Fibroblast of lung (primary cell): Measurements from ENCODE around the gene DNAJC1. TPM values are rescaled to one million over a fixed set of nuclear protein-coding genes. Genes with fewer than 3 reads are reported as not detected.
"Not testable (repeated sequence)": the region's sequence is repeated elsewhere in the genome, so short reads cannot be mapped to it uniquely, and the experiment has no call there.

Source experiments
- DNase-seq, 2 donors: peaks; one replicate each; pipeline versions ENCODE4 v3.0.0 to v3.0.0-alpha.2; 2010; ENCODE audit warnings: low read depth in 2 of 2
- H2AFZ ChIP-seq: 2 replicates; pipeline ENCODE4 v1.5.1; 2012; ENCODE audit warnings: low read length, control low read depth, inconsistent platforms
- H3K27ac ChIP-seq: 2 replicates; pipeline ENCODE4 v1.5.1; 2011; ENCODE audit warnings: low read length, control low read depth; ENCODE audit not compliant: insufficient read depth
- H3K27me3 ChIP-seq: 2 replicates; pipeline ENCODE4 v1.5.1; 2011; ENCODE audit warnings: mild to moderate bottlenecking, low read length; ENCODE audit not compliant: control insufficient read depth, insufficient read depth
- H3K36me3 ChIP-seq: 2 replicates; pipeline ENCODE4 v1.5.1; 2011; ENCODE audit warnings: low read length; ENCODE audit not compliant: control insufficient read depth, insufficient read depth
- H3K4me1 ChIP-seq: 2 replicates; pipeline ENCODE4 v1.5.1; 2011; ENCODE audit warnings: low read length; ENCODE audit not compliant: control insufficient read depth, insufficient read depth; ENCODE audit errors: extremely low read depth
- H3K4me2 ChIP-seq: 2 replicates; pipeline ENCODE4 v1.5.1; 2011; ENCODE audit warnings: low read length, control low read depth; ENCODE audit not compliant: insufficient read depth; ENCODE audit errors: extremely low read depth
- H3K4me3 ChIP-seq, 4 experiments: fragments of 200-600 bp in 1 of 4; sonication (generic) in 1 of 4; replicated peaks in 1 of 4; 2 replicates each; pipeline ENCODE4 v1.5.1; 2011 to 2016; ENCODE audit warnings: low read length in 4 of 4, low read depth in 3 of 4, mild to moderate bottlenecking in 3 of 4, control low read depth in 2 of 4, inconsistent platforms in 1 of 4, mixed read lengths in 1 of 4; ENCODE audit not compliant: insufficient read depth in 1 of 4; ENCODE audit errors: control extremely low read depth in 1 of 4
- H3K79me2 ChIP-seq: 2 replicates; pipeline ENCODE4 v1.5.1; 2012; ENCODE audit warnings: mild to moderate bottlenecking, low read length, inconsistent platforms; ENCODE audit not compliant: control insufficient read depth, insufficient read depth
- H3K9ac ChIP-seq: 2 replicates; pipeline ENCODE4 v1.5.1; 2011; ENCODE audit warnings: mild to moderate bottlenecking, low read length, control low read depth; ENCODE audit not compliant: insufficient read depth
- H3K9me3 ChIP-seq: 2 replicates; pipeline ENCODE4 v1.5.1; 2012; ENCODE audit warnings: low read depth, low read length; ENCODE audit not compliant: control insufficient read depth, insufficient read depth
- H4K20me1 ChIP-seq: 2 replicates; pipeline ENCODE4 v1.5.1; 2011; ENCODE audit warnings: low read length; ENCODE audit not compliant: control insufficient read depth, insufficient read depth; ENCODE audit errors: extremely low read depth
- EZH2 ChIP-seq: IDR thresholded peaks from 2 replicates; pipeline ENCODE4 v1.5.1; 2012; ENCODE audit warnings: low read length, control low read depth, mild to moderate bottlenecking; ENCODE audit errors: missing control alignments
- polyA plus RNA-seq, 2 donors: library from polyadenylated mRNA; depleted of rRNA in 1 of 2; stranded (reverse) in 1 of 2; unstranded in 1 of 2; fragments of >200 nt; gene quantifications; 2 replicates each; pipeline ENCODE4 v1.2.1, GENCODE V29; 2011 to 2012; ENCODE audit warnings: missing spikeins in 1 of 2
- total RNA-seq: library from RNA; depleted of rRNA; stranded (reverse); fragments of >200 nt; gene quantifications from 2 replicates; pipeline ENCODE4 v1.2.1, GENCODE V29; 2014
- TF ChIP-seq, protein P1 (sequence below), 2 donors: IDR thresholded peaks in 1 of 2; conservative IDR thresholded peaks in 1 of 2; 1 replicate in 1 of 2; 2 replicates in 1 of 2; pipeline ENCODE4 v1.5.1; 2011 to 2012; ENCODE audit warnings: low read length in 2 of 2, control low read depth in 1 of 2, inconsistent platforms in 1 of 2, low read depth in 1 of 2, mild to moderate bottlenecking in 1 of 2

The DNAJC1 gene
- total and polyA plus RNA-seq, 2 donors (not counting 1 experiment from before 2014, with no cell fraction given): 27.7 to 46.2 TPM

DNA sequence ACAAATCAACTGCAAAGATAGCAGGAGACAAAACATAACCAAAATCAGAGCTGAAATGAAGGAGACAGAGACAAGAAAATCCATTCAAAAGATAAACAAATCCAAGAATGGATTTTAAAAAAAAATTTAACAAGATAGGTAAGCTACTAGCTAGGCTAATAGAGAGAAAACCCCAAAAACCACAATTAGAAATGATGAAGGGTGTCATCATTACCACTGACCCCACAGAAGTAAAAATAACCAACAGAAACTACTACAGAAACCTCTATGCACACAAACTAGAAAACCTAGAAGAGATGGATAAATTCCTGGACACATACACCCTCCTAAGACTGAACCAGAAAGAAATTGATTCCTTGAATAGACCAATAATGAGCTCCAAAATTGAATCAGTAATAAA, 117.6 kb downstream of the DNAJC1 start:
- Histone ChIP-seq H3K27ac (no peak overlapping the region), H3K4me2 (no peak overlapping the region), H4K20me1 (no peaks in the 10 kb centered on the region), H3K4me3 (no peak overlapping the region), H3K36me3 (no peaks in the 10 kb centered on the region), H3K9me3 (no peaks in the 10 kb centered on the region), H3K4me1 (no peaks in the 10 kb centered on the region), H3K9ac (no peak overlapping the region), H2AFZ (no peak overlapping the region), H3K27me3 (no peaks in the 10 kb centered on the region), H3K79me2 (no peaks in the 10 kb centered on the region)
- no peak for DNase-seq
- no peak for TF ChIP-seq EZH2
- TF ChIP-seq, protein P1, sequence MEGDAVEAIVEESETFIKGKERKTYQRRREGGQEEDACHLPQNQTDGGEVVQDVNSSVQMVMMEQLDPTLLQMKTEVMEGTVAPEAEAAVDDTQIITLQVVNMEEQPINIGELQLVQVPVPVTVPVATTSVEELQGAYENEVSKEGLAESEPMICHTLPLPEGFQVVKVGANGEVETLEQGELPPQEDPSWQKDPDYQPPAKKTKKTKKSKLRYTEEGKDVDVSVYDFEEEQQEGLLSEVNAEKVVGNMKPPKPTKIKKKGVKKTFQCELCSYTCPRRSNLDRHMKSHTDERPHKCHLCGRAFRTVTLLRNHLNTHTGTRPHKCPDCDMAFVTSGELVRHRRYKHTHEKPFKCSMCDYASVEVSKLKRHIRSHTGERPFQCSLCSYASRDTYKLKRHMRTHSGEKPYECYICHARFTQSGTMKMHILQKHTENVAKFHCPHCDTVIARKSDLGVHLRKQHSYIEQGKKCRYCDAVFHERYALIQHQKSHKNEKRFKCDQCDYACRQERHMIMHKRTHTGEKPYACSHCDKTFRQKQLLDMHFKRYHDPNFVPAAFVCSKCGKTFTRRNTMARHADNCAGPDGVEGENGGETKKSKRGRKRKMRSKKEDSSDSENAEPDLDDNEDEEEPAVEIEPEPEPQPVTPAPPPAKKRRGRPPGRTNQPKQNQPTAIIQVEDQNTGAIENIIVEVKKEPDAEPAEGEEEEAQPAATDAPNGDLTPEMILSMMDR (conservative IDR thresholded peaks at IDR 0.05 in 1 of 2, IDR thresholded peaks at IDR 0.05 in 1 of 2; ENCODE audit: low read depth in 1 of 2, low read length in 2 of 2): no peak

DNA sequence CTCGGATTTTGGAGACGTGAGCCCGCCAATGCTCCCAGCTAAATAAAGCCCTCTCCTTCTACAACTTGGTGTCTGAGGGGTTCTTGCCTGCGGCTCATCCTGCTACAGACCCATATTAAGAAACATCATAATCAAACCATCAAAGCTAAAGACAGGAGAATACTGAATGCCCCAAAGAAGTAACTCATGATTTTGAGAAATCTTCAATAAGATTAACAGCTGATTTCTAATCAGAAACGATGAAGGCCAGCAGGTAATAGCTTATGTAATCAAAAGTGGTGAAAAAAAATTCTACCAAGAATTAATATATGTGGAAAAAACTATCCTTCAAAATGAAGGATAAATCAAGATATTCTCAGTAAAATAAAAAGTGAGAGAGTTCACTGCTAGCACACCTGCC, 130.3 kb downstream of the DNAJC1 start:
- DNase-seq: no peak
- Histone ChIP-seq H3K27ac (no peak overlapping the region), H3K4me3 (no peak overlapping the region), H3K9ac (no peak overlapping the region), H3K4me1 (no peaks in the 10 kb centered on the region), H3K4me2 (no peak overlapping the region), H2AFZ (no peak overlapping the region), H3K27me3 (no peaks in the 10 kb centered on the region), H3K79me2 (no peaks in the 10 kb centered on the region), H3K9me3 (no peaks in the 10 kb centered on the region), H3K36me3 (no peaks in the 10 kb centered on the region), H4K20me1 (no peaks in the 10 kb centered on the region)
- no peak for TF ChIP-seq EZH2
- TF ChIP-seq, protein P1 (conservative IDR thresholded peaks at IDR 0.05 in 1 of 2, IDR thresholded peaks at IDR 0.05 in 1 of 2; ENCODE audit: low read depth in 1 of 2, low read length in 2 of 2): no peak

DNA sequence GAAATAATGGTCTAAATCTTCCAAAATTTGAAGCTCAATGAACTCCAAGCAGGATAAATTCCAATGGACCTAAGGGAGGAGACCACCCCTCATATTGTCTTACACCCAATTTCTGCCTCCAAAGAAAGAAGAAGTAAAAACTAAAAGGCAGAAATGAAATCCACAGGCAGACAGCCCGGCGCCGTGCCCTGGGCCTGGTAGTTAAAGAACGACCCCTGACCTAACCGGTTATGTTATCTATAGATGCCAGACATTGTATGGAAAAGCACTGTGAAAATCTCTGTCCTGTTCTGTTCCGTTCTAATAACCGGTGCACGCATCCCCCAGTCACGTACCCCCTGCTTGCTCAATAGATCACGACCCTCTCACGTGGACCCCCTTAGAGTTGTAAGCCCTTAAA, 130.8 kb downstream of the DNAJC1 start:
- not testable (repeated sequence) for H4K20me1 ChIP-seq, H3K9me3 ChIP-seq, H2AFZ ChIP-seq, H3K36me3 ChIP-seq, H3K4me2 ChIP-seq, DNase-seq, H3K4me1 ChIP-seq, H3K4me3 ChIP-seq, H3K27ac ChIP-seq, H3K9ac ChIP-seq, H3K27me3 ChIP-seq, H3K79me2 ChIP-seq

DNA sequence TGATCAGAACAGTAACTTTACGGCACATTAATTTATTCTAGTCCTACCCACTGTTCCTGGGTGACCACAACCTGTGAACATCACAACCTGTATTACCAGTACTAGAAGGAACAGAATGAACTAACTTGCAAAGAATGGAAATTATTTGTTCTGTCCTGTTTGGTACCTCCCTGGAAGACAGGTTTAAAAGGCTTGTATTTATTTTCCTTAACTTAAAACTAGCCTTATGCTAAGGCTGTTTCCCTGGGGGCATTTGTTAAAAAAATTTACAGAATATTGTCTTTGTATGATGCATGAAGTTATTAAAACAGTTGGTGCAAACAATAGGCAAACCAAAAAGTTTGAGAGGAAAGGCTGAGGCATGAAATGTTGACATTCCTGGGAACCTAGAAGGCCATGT, 132.7 kb downstream of the DNAJC1 start:
- H3K9me3 ChIP-seq: no peaks in the 10 kb centered on the region
- no peak overlapping the region for H2AFZ ChIP-seq
- H3K79me2 ChIP-seq: no peaks in the 10 kb centered on the region
- no peaks in the 10 kb centered on the region for H4K20me1 ChIP-seq
- H3K9ac ChIP-seq: no peak overlapping the region
- no peaks in the 10 kb centered on the region for H3K36me3 ChIP-seq
- TF ChIP-seq EZH2: no peak
- TF ChIP-seq, protein P1 (conservative IDR thresholded peaks at IDR 0.05 in 1 of 2, IDR thresholded peaks at IDR 0.05 in 1 of 2; ENCODE audit: low read depth in 1 of 2, low read length in 2 of 2): no peak
- H3K4me3 ChIP-seq: no peak overlapping the region
- H3K27ac ChIP-seq: no peak overlapping the region
- no peak for DNase-seq
- no peaks in the 10 kb centered on the region for H3K4me1 ChIP-seq
- no peaks in the 10 kb centered on the region for H3K27me3 ChIP-seq
- no peak overlapping the region for H3K4me2 ChIP-seq

DNA sequence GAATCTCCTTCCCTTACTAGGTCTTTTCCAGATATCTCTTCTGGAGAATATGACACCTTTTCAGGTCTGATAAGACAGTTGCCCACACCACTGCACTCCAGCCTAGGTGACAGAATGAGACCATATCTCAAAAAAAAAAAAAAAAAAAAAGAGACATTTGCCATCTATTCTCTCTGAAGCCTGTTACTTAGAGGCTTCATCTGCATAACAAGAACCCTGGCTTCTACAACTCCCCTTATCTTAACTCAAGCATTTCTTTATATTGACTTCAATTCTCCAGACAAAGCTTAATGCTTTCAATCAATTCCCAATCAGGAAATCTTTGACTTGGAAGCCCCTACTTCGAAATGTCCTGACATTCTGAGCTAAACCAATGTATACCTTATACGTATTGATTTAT, 134.4 kb downstream of the DNAJC1 start:
- not testable (repeated sequence) for H3K4me1 ChIP-seq, H3K79me2 ChIP-seq, H2AFZ ChIP-seq, H4K20me1 ChIP-seq, H3K4me3 ChIP-seq, H3K27me3 ChIP-seq, H3K9ac ChIP-seq, H3K9me3 ChIP-seq, H3K4me2 ChIP-seq, DNase-seq, H3K27ac ChIP-seq, H3K36me3 ChIP-seq
